Upper lobe of right lung (tissue), 1 donor: ENCODE measurements around the gene FBN3. TPM values are rescaled to one million over a fixed set of nuclear protein-coding genes. Genes with fewer than 3 reads are reported as not detected.
A peak's percentile ranks its signal among the peaks of the same experiment; 100 is the strongest.
"Not testable (repeated sequence)": the region's sequence is repeated elsewhere in the genome, so short reads cannot be mapped to it uniquely, and the experiment has no call there.

Source experiments
- ATAC-seq: fragments of 200-7000 bp; cut with Tn5 transposase; one replicate; pipeline ENCODE4 v1.9.1; 2020; ENCODE audit warnings: mild to moderate bottlenecking, moderate library complexity
- DNase-seq: peaks from one replicate; pipeline ENCODE4 v3.0.0-alpha.2; 2020
- H3K27ac ChIP-seq: fragments of 200-600 bp; one replicate; pipeline ENCODE4 v1.8.0; 2022
- H3K27me3 ChIP-seq: fragments of 200-600 bp; one replicate; pipeline ENCODE4 v1.8.0; 2022; ENCODE audit warnings: mild to moderate bottlenecking
- H3K36me3 ChIP-seq: fragments of 200-600 bp; one replicate; pipeline ENCODE4 v1.8.0; 2022
- H3K4me1 ChIP-seq: fragments of 200-600 bp; one replicate; pipeline ENCODE4 v1.8.0; 2022
- H3K4me3 ChIP-seq: fragments of 200-600 bp; one replicate; pipeline ENCODE4 v1.8.0; 2022; ENCODE audit warnings: mild to moderate bottlenecking
- H3K9me3 ChIP-seq: fragments of 200-600 bp; one replicate; pipeline ENCODE4 v1.8.0; 2022
- intact Hi-C: fragments of 100-400 bp; cut with DNase I; formaldehyde crosslinking; loops from one replicate; pipeline ENCODE4 v1.11.0; 2022
- total RNA-seq: library from RNA; stranded (reverse); fragmentation: NEBNext Ultra II Directional; extraction: Animal tissue kit (Norgen Biotek cat#: 25700); gene quantifications from one replicate; pipeline ENCODE4 v1.2.1, GENCODE V29; 2021
- TF ChIP-seq, protein P1 (sequence below): fragments of 200-600 bp; IDR thresholded peaks from one replicate; pipeline ENCODE4 v1.8.0; 2022; ENCODE audit warnings: antibody characterized with exemption
- donor health status: DM: no; HTN: yes; CAD: no; lungs with severe emphysema.

FBN3 gene
- total RNA-seq, 1 donor from 2014 or later: 8.5 TPM

DNA sequence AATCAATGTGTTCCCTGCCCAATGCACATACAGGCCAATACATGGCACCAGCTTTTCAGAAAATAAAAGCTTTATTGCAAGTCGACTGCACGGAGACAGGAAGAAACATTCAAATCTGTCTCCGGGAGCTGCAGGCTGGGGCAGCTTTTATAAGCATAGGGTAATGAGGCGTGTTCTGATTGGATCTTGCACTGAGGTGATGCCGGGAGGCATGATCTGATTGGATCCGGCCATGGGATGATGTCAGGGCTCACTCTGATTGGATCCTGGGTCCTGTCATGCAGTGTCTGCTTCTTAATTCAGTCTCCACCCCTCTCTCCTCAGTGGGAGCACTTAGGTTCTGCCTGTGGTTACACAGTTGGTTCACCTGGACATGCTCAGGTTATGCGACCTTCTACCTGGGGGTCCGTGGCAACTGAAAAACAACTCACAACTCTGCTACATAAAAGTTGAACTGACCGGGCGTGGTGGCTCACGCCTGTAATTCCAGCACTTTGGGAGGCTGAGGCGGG is 11.8 kb upstream of the FBN3 start:
- ATAC-seq: peak; percentile 67
- intact Hi-C loops: loop anchor here (5.0 kb wide), 1 partner anchor 91 kb away; no protein-coding TSS in a partner anchor
- TF ChIP-seq, protein P1, sequence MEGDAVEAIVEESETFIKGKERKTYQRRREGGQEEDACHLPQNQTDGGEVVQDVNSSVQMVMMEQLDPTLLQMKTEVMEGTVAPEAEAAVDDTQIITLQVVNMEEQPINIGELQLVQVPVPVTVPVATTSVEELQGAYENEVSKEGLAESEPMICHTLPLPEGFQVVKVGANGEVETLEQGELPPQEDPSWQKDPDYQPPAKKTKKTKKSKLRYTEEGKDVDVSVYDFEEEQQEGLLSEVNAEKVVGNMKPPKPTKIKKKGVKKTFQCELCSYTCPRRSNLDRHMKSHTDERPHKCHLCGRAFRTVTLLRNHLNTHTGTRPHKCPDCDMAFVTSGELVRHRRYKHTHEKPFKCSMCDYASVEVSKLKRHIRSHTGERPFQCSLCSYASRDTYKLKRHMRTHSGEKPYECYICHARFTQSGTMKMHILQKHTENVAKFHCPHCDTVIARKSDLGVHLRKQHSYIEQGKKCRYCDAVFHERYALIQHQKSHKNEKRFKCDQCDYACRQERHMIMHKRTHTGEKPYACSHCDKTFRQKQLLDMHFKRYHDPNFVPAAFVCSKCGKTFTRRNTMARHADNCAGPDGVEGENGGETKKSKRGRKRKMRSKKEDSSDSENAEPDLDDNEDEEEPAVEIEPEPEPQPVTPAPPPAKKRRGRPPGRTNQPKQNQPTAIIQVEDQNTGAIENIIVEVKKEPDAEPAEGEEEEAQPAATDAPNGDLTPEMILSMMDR: no peak
- Histone ChIP-seq H3K27me3 (no peaks in the 10 kb centered on the region), H3K9me3 (no peaks in the 10 kb centered on the region), H3K4me3 (no peak overlapping the region), H3K27ac (no peak overlapping the region), H3K36me3 (no peaks in the 10 kb centered on the region), H3K4me1 (no peaks in the 10 kb centered on the region)
- no peak for DNase-seq

DNA sequence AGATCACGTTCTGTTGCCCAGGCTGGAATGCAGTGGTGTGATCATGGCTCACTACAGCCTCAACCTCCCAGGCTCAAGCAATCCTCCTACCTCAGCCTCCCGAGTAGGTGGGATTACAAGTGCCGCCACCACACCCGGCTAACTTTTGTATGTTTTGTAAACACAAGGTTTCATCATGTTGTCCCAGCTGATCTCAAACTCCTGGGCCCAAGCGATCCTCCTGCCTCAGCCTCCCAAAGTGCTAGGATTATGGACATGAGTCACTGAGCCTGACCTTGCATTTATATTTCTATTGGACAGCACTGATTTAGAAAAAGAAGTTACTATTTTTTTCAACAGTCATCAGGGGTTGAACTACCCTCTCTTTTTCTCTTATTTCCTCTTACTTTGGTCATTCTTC is 9.9 kb upstream of the FBN3 start:
- H3K9me3 ChIP-seq, H3K36me3 ChIP-seq, intact Hi-C loops, ATAC-seq, H3K4me3 ChIP-seq, H3K27ac ChIP-seq, DNase-seq, H3K27me3 ChIP-seq, H3K4me1 ChIP-seq: not testable (repeated sequence)

DNA sequence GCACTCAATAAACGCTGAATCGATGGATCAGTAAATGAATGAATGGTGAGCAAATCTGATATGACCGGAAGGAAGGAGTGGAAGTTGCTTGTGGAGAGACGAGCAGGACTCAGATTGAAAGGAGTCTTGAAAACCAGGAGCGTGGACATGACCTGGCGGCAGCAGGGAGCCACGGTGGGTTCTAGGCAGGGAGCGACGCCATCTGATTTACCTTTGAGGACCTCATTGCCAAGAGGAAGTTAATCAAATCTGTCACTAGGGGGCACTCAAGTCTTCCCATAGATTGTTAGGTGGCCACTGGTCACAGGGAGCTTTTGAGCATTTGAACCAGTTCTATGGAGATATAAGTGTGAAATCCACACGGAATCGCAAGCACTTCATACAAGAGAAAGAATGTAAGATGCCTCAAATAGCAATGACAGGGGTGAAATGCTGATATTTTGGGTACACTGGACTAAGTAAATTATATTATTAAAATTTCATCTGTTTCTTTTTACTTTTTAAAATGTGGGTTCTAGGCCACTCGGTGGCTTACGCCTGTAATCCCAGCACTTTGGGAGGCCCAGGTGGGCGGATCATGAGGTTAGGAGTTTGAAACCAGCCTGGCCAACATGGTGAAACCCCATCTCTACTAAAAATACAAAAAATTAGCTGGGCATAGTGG is 9.2 kb upstream of the FBN3 start:
- Histone ChIP-seq H3K4me3 (no peak overlapping the region), H3K9me3 (no peaks in the 10 kb centered on the region), H3K36me3 (no peaks in the 10 kb centered on the region), H3K27ac (no peak overlapping the region), H3K27me3 (no peaks in the 10 kb centered on the region), H3K4me1 (peaks cover 11% of the 10 kb centered on the region)
- DNase-seq (no peak), ATAC-seq (peak; percentile 84)
- TF ChIP-seq, protein P1: peak; percentile 72
- intact Hi-C loops: no loop called here

DNA sequence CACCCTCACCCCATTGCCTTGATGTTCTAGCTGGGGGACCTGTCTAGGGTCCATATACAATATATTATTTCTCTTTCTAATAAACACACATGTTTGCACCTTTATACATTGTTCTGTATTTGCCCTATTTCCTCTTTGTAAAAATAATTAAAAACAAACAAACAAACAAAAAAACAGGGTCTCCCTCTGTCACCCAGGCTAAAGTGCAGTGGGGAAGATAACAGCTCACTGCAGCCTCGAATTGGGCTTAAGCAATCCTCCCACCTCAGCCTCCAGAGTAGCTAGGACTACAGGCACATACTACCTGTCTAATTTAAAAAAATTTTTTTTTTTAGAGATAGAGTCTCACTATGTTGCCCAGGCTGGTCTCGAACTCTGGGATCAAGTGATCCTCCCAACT is 5.9 kb upstream of the FBN3 start:
- H3K4me1 ChIP-seq: peaks cover 11% of the 10 kb centered on the region
- TF ChIP-seq, protein P1: no peak
- intact Hi-C loops: no loop called here
- no peaks in the 10 kb centered on the region for H3K9me3 ChIP-seq
- no peaks in the 10 kb centered on the region for H3K36me3 ChIP-seq
- ATAC-seq (no peak), DNase-seq (no peak)
- no peak overlapping the region for H3K4me3 ChIP-seq
- H3K27ac ChIP-seq: no peak overlapping the region
- peaks cover 14% of the 10 kb centered on the region for H3K27me3 ChIP-seq

DNA sequence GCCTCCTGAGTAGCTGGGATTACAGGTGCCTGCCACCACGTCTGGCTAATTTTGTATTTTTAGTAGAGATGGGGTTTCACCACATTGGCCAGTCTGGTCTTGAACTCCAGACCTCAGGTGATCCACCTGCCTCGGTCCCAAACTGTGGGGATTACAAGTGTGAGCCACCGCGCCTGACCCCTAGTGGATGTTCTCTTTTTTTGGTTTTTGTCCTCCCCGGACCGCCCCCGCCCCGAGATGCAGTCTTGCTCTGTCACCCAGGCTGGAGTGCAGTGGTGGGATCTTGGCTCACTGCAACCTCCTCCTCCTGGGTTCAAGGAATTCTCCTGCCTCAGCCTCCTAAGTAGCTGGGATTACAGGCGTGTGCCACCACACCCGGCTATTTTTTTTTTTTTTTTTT is 4.6 kb upstream of the FBN3 start:
- ATAC-seq, H3K9me3 ChIP-seq, intact Hi-C loops, H3K36me3 ChIP-seq, DNase-seq, H3K27ac ChIP-seq, H3K4me3 ChIP-seq: not testable (repeated sequence)
- Histone ChIP-seq H3K27me3 (peaks cover 19% of the 10 kb centered on the region), H3K4me1 (peaks cover 11% of the 10 kb centered on the region)

DNA sequence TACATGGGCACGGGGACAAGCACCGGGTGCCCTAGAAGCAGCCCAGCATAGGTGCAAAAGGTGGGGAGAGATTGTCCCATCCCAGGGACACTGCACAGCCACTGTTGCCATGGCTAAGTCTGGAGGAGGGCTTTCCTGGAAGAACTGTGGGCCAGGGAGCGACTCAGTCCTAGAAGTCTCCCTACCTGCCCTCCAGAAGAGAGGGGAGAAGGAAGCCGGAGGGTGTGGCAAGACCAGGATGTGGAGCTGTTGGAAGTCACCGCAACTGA is 2.3 kb upstream of the FBN3 start:
- no peak for DNase-seq
- TF ChIP-seq, protein P1: no peak
- H3K27me3 ChIP-seq: peaks cover 39% of the 10 kb centered on the region
- peaks cover 15% of the 10 kb centered on the region for H3K4me1 ChIP-seq
- intact Hi-C loops: no loop called here
- no peak overlapping the region for H3K27ac ChIP-seq
- H3K36me3 ChIP-seq: no peaks in the 10 kb centered on the region
- no peak for ATAC-seq
- no peak overlapping the region for H3K4me3 ChIP-seq
- H3K9me3 ChIP-seq: no peaks in the 10 kb centered on the region
